Large intestine (tissue), 3 donors: ENCODE data around the gene MAP3K7CL. TPM values are rescaled to one million over a fixed set of nuclear protein-coding genes. Genes with fewer than 3 reads are reported as not detected.

Source experiments
- DNase-seq, 2 donors: peaks; one replicate each; pipeline versions ENCODE4 v3.0.0 to v3.0.0-alpha.2; 2013
- H3K27ac ChIP-seq: one replicate; pipeline ENCODE4 v1.5.1; 2013; ENCODE audit warnings: low read length
- H3K27me3 ChIP-seq: 2 replicates; pipeline ENCODE4 v1.6.1; 2013; ENCODE audit warnings: low read length; ENCODE audit not compliant: control insufficient read depth, insufficient read depth
- H3K36me3 ChIP-seq: 2 replicates; pipeline ENCODE4 v1.6.1; 2013; ENCODE audit warnings: low read length; ENCODE audit not compliant: control insufficient read depth, insufficient read depth
- H3K4me1 ChIP-seq: one replicate; pipeline ENCODE4 v1.6.1; 2013; ENCODE audit warnings: low read length; ENCODE audit not compliant: control insufficient read depth, insufficient read depth
- H3K4me3 ChIP-seq: one replicate; pipeline ENCODE4 v1.5.1; 2013; ENCODE audit warnings: low read length
- H3K9me3 ChIP-seq: one replicate; pipeline ENCODE4 v1.6.1; 2013; ENCODE audit warnings: mild to moderate bottlenecking, low read depth, low read length, moderate library complexity; ENCODE audit not compliant: control insufficient read depth
- WGBS: methylation state at CpG from one replicate; pipeline ENCODE4 v1.1.5; 2013; ENCODE audit warnings: low lambda C conversion rate; ENCODE audit not compliant: insufficient coverage; 5-methylcytosine and 5-hydroxymethylcytosine counted together
- polyA plus RNA-seq: library from polyadenylated mRNA; unstranded; fragments of 120-200 nt; gene quantifications from one replicate; pipeline ENCODE4 v1.2.1, GENCODE V29; 2013

Gene MAP3K7CL
- polyA plus RNA-seq, 1 donor = 6.5 TPM

GRCh38 chr21:29194342-29194741 is 63.9 kb downstream of the MAP3K7CL start:
- WGBS = 34% methylated on average over 3 of the region's 3 CpGs
- H3K4me3 ChIP-seq = no peak overlapping the region
- peak overlapping the region; percentile 1 for H3K27ac ChIP-seq
- no peaks in the 10 kb centered on the region for H3K36me3 ChIP-seq
- no peak for DNase-seq
- no peaks in the 10 kb centered on the region for H3K27me3 ChIP-seq
- peaks cover 4% of the 10 kb centered on the region for H3K4me1 ChIP-seq
- H3K9me3 ChIP-seq = no peaks in the 10 kb centered on the region

- H3K27me3 ChIP-seq = no peaks in the 10 kb centered on the region
- DNase-seq = peak in 1 of 2 donors; percentile 14
- H3K4me3 ChIP-seq = no peak overlapping the region
- 20% methylated on average over 1 of the region's 3 CpGs for WGBS
- peak overlapping the region; percentile 1 for H3K27ac ChIP-seq
- no peaks in the 10 kb centered on the region for H3K9me3 ChIP-seq
- H3K4me1 ChIP-seq = peaks cover 4% of the 10 kb centered on the region
- H3K36me3 ChIP-seq = no peaks in the 10 kb centered on the region
These were observed 64.4 kb downstream of the MAP3K7CL start for GRCh38 chr21:29194847-29195246.

- DNase-seq = peak; percentile 43 to 65
- H3K27me3 ChIP-seq = no peaks in the 10 kb centered on the region
- peaks cover 4% of the 10 kb centered on the region for H3K4me1 ChIP-seq
- H3K9me3 ChIP-seq = peaks cover 3% of the 10 kb centered on the region
- H3K27ac ChIP-seq = peak overlapping the region; percentile 38
- WGBS = 60% methylated on average over 2 of the region's 8 CpGs
- no peak overlapping the region for H3K4me3 ChIP-seq
- no peaks in the 10 kb centered on the region for H3K36me3 ChIP-seq
These were observed 65.7 kb downstream of the MAP3K7CL start for GRCh38 chr21:29195981-29196669.

- no peak overlapping the region for H3K4me3 ChIP-seq
- H3K4me1 ChIP-seq = peaks cover 4% of the 10 kb centered on the region
- no peaks in the 10 kb centered on the region for H3K36me3 ChIP-seq
- no peaks in the 10 kb centered on the region for H3K27me3 ChIP-seq
- WGBS = 91% methylated on average over 1 of the region's 5 CpGs
- DNase-seq = no peak
- peak overlapping the region; percentile 19 for H3K27ac ChIP-seq
- H3K9me3 ChIP-seq = peaks cover 3% of the 10 kb centered on the region
These were observed 66.3 kb downstream of the MAP3K7CL start for GRCh38 chr21:29196670-29197191.

GRCh38 chr21:29201186-29201585 is 70.7 kb downstream of the MAP3K7CL start:
- Histone ChIP-seq H3K4me3 (no peak overlapping the region), H3K36me3 (no peaks in the 10 kb centered on the region), H3K9me3 (peaks cover 3% of the 10 kb centered on the region), H3K4me1 (peaks cover under 1% of the 10 kb centered on the region), H3K27ac (no peak overlapping the region), H3K27me3 (no peaks in the 10 kb centered on the region)
- no peak for DNase-seq

- H3K4me1 ChIP-seq = no peaks in the 10 kb centered on the region
- DNase-seq = no peak
- no CpG with 5 or more reads among the region's 5 CpGs for WGBS
- H3K27ac ChIP-seq = no peak overlapping the region
- H3K9me3 ChIP-seq = peaks cover 3% of the 10 kb centered on the region
- no peak overlapping the region for H3K4me3 ChIP-seq
- no peaks in the 10 kb centered on the region for H3K36me3 ChIP-seq
- H3K27me3 ChIP-seq = no peaks in the 10 kb centered on the region
These were observed 74.6 kb downstream of the MAP3K7CL start for GRCh38 chr21:29205009-29205408.

GRCh38 chr21:29205988-29206387 is 75.5 kb downstream of the MAP3K7CL start:
- H3K4me1 ChIP-seq = no peaks in the 10 kb centered on the region
- H3K4me3 ChIP-seq = no peak overlapping the region
- no peaks in the 10 kb centered on the region for H3K36me3 ChIP-seq
- DNase-seq = no peak
- no peaks in the 10 kb centered on the region for H3K27me3 ChIP-seq
- no CpG with 5 or more reads among the region's 3 CpGs for WGBS
- no peaks in the 10 kb centered on the region for H3K9me3 ChIP-seq
- H3K27ac ChIP-seq = no peak overlapping the region

GRCh38 chr21:29206445-29206844 is 76.0 kb downstream of the MAP3K7CL start:
- Histone ChIP-seq H3K4me3 (no peak overlapping the region), H3K27me3 (no peaks in the 10 kb centered on the region), H3K9me3 (no peaks in the 10 kb centered on the region), H3K27ac (no peak overlapping the region), H3K4me1 (no peaks in the 10 kb centered on the region), H3K36me3 (no peaks in the 10 kb centered on the region)
- no CpG with 5 or more reads among the region's 4 CpGs for WGBS
- DNase-seq = no peak

GRCh38 chr21:29207201-29207600 is 76.8 kb downstream of the MAP3K7CL start:
- H3K4me1 ChIP-seq = no peaks in the 10 kb centered on the region
- WGBS = 100% methylated on average over 2 of the region's 3 CpGs

GRCh38 chr21:29208044-29208681 is 77.7 kb downstream of the MAP3K7CL start:
- no peak overlapping the region for H3K27ac ChIP-seq
- no peaks in the 10 kb centered on the region for H3K9me3 ChIP-seq
- H3K4me3 ChIP-seq = no peak overlapping the region
- no peaks in the 10 kb centered on the region for H3K36me3 ChIP-seq
- WGBS = 82% methylated on average over 5 of the region's 9 CpGs
- no peaks in the 10 kb centered on the region for H3K27me3 ChIP-seq
- H3K4me1 ChIP-seq = no peaks in the 10 kb centered on the region
- no peak for DNase-seq

More at GRCh38 chr21:29207201-29207600, 76.8 kb downstream of the MAP3K7CL start:
- DNase-seq = no peak
- H3K4me3 ChIP-seq = no peak overlapping the region
- no peaks in the 10 kb centered on the region for H3K36me3 ChIP-seq
- no peak overlapping the region for H3K27ac ChIP-seq
- H3K9me3 ChIP-seq = no peaks in the 10 kb centered on the region
- no peaks in the 10 kb centered on the region for H3K27me3 ChIP-seq
